ENCODE results near the gene PPM1M.

The PPM1M gene, protein sequence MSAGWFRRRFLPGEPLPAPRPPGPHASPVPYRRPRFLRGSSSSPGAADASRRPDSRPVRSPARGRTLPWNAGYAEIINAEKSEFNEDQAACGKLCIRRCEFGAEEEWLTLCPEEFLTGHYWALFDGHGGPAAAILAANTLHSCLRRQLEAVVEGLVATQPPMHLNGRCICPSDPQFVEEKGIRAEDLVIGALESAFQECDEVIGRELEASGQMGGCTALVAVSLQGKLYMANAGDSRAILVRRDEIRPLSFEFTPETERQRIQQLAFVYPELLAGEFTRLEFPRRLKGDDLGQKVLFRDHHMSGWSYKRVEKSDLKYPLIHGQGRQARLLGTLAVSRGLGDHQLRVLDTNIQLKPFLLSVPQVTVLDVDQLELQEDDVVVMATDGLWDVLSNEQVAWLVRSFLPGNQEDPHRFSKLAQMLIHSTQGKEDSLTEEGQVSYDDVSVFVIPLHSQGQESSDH

DNA sequence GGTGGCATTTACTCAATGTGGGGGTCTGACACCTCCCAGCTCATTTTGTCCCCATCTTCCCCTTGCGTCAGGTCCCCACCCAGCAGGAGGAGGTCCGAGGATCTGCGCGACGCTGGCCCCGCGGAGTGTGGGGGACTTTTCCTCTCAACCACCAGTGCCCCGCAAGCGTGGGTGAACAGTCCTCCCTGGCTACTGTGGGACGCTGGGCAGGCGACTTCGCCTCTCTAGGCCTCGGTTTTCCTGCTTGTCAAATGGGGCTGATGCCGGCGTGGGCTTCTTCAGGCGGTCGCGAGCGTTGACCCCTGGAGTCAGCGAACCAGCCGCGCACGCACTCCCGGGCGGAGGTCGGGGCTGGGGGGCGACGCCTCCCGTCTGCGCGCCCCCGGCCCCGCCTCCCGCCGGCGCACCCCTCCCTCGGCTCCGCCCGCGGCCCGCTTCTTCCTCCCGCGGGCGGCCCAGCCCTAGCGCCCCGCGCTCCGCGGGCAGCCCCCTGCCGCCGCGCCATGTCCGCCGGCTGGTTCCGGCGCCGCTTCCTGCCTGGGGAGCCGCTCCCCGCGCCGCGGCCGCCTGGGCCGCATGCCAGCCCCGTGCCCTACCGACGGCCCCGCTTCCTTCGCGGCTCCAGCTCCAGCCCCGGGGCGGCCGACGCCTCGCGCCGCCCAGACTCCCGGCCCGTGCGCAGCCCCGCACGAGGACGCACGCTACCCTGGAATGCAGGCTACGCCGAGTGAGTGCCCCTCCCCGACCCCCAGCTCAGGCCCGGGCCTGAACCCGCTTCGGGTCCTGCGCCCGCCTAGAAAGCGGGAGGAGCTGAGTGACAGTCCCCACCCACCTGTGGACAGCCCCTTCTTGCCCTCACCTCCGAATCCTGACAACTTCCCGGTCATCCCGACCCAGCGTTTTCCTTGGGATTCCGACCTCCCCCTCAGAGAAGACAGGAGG, at the start of gene PPM1M:
PPM1M (plus strand) TSS at position 438 of the 942 bp plus-strand sequence; CDS start at position 504, 66 bp downstream.
- peak; percentile 72 for DNase-seq

DNA sequence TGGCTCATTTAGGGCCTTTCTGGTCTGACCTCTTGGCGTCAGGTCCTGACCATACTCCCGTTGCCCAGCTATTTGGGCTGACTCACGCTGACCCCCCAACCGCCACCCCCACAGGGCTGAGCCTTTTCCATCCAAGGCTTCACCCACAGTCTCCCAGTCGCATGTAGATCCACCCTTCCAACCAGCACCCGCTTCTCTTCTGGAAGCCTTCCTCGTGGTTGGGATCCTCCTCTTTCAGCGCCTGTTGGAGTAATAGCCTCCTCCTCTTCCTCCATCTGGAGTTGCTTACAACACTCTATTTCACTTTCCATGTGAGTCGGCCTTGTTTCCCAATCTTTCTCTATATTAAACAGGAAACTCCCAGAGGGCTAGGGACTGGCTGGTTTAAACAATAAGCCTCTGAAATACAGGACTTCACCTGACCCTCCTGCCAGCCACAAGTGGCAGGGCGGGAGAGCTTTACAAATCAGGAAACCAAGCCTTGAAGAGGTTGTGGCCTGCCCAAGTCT, 49.7 kb upstream of the PPM1M start:
- no peak for DNase-seq

DNA sequence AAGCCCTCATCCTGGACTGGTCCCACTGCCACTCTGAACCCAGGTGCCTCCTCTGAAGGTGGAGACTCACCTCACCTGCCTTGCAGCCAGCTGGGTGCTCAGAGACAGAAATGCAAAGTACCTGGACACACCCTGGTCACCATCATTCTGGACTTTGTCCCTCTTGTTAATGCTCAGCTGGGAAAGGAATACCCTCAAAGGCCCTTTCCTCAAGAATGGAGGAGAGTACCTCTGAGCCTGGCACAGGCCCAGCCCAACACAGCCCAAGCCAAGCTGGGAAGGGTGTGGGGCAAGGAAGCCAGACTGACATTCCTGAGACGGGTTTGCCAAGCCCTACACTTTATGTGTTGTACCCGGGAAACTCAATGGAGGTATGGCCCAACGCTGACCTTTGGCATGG, 48.6 kb upstream of the PPM1M start:
- DNase-seq: no peak

DNA sequence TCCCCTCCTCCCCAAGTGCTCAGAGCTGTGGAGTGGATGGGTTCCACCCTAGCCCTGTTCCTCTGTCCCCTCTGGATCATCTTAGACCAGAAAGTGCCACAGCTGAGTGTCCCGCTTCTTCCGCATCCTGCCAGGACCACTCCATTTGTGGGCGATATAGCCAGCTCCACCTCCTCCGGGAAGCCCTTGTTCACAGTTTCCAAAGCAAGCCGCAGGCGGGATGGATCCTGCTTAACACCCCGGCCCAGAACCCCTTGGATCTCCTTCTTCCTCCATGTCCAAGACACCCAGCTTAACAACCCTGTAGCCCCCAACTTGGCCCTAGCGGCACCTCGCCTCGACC, 48.1 kb upstream of the PPM1M start:
- DNase-seq: no peak

DNA sequence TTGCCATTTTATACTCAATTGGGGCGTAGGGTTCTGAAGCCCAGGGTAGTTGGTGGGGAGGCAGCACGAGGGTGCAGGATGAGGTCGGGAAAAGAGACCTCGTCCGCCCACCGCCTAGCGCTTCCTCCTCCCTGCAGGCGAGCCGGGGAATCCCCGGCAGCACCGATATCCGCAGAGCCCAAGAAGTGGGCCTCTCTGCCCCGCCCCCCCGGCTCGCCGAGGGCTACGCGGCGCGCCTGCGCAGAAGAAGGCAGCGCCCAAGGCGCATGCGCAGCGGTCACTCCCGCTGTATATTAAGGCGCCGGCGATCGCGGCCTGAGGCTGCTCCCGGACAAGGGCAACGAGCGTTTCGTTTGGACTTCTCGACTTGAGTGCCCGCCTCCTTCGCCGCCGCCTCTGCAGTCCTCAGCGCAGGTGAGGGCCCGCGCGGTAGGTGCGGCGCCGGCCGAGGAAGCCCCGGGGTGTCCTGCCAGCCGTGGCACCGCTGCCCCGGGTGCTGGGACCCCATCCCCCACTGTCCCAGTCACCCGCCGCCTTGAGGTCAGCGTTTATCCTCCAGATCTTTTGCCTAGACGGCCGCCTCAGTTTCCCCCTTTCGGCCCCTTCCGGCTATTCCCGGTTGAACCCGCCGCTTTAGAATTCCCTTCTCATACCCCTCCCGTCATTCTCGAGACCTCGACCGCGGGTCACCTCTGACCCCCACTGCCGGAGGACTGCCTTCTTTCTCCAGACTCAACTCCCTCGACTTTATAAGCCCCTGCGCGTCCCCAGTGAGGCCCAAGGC, 47.5 kb upstream of the PPM1M start, which contains the start of gene ALAS1:
ALAS1 (plus strand) TSS at position 319 of the 784 bp plus-strand sequence. CDS start 1,082 bp downstream, outside the sequence.
- DNase-seq: peak; percentile 97

DNA sequence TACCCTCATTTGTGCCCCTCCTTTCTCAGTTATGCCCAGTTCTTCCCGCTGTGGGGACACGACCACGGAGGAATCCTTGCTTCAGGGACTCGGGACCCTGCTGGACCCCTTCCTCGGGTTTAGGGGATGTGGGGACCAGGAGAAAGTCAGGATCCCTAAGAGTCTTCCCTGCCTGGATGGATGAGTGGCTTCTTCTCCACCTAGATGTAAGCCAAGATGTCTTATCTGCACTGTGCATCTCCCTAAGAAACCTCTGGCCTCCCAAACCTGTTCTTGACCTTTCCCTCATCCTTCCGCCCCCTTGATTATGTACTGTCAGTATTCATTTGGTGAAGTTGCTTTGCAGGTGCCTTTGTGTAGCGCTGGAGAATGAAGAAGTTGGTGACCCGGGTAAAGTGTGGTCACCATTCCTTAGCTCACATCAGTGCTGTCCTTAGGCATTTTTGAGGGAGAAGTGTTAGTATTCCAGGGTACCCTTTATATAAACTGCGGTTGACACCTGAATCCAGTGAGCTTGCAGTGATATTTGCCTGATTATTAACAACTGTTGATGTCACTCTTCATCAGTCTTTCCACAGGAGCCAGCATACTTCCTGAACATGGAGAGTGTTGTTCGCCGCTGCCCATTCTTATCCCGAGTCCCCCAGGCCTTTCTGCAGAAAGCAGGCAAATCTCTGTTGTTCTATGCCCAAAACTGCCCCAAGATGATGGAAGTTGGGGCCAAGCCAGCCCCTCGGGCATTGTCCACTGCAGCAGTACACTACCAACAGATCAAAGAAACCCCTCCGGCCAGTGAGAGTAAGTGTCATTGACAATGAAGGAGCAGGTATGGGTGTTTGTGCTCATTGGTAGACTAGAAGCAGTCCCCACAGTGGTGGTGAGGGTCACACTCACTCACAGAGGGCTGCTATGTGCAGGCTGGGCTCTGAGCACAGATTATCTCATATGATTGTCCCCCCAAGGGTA, 46.6 kb upstream of the PPM1M start:
- DNase-seq: no peak

DNA sequence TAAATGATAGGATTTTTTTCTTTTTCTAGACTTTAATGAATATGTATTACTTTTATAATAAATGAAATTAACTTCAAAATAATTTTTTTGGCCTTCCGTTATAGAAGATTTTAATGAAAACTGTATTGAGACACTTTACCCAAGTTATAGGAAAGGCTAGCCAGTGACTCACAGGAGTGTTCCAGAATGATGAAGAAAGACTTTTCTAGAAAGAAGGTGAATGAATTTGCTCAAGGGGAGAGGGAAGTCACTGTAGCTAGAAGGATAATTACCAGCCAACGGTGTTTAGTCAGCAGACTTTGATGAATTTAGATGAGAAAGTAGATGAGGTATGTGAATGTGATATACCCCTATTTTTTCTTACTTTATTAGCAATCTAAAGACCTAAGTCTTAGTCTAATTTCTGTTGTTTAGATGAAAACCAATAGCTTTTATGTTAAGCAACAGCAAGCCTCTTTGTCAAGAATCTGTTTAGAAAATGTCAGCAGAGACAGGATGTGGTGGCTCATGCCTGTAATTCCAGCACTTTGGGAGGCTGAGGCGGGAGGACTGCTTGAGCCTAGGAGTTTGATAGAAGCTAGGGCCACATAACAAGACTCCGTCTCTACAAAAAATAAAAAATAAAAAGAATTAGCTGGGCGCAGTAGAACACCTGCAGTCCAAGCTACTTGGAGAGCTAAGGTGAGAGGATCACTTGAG, 44.4 kb upstream of the PPM1M start:
- DNase-seq: no peak

DNA sequence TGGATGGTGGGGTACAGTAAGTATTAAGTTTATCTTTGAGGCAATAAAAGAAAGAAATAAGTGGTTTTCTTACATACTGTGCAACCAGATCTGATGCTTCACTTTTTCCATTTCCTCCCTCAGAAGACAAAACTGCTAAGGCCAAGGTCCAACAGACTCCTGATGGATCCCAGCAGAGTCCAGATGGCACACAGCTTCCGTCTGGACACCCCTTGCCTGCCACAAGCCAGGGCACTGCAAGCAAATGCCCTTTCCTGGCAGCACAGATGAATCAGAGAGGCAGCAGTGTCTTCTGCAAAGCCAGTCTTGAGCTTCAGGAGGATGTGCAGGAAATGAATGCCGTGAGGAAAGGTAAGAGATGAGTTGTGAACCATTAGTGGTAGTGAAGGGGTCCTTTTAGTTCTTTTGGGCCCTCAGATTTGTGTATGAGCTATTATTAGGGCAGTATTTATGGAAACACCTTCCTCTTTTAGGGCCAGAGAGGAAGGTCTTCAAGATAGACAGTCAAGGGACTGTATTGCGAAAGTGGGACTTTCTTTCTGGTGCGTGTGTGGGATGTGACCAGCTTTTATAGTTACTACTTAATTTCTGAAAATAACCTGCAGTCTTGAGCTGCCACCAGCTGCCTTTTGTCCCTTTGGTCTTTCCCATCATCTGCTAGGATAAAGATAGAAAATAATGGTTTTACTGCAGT, 43.0 kb upstream of the PPM1M start:
- no peak for DNase-seq

DNA sequence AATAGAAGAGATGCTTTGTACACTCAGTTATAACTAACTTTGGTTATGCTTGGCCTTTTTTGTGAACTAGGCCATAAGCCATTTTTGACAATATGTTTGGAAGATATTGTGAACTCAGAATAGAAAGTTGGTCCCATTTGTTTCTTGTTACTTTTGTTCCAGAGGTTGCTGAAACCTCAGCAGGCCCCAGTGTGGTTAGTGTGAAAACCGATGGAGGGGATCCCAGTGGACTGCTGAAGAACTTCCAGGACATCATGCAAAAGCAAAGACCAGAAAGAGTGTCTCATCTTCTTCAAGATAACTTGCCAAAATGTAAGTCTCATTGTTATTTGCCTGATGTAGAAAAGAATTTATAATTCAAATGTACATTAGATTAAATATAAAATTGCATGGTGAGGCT, 41.9 kb upstream of the PPM1M start:
- no peak for DNase-seq

DNA sequence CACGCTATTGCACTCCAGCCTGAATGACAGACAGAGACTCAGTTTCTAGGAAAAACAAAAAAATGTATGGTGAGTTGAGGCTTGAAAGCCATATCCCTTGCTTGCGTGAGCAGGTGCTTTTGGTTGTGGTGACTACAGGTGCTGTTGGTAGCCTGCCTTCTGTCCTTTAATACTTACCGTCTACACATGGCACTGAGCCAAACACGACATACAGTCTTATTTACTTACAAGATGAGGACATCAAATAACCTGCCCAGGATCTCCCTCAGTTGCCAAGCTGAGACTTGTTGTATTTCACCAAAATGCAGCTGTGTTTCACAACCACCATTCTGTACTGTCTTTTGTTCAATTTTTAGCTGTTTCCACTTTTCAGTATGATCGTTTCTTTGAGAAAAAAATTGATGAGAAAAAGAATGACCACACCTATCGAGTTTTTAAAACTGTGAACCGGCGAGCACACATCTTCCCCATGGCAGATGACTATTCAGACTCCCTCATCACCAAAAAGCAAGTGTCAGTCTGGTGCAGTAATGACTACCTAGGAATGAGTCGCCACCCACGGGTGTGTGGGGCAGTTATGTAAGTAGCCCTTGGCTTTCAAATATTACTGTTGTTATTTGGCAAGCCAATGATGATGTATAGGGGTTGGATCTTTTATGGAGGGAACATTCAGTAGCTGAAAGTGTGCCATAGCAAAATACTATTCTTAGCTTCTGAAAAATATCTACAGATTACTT, 41.1 kb upstream of the PPM1M start:
- peak; percentile 59 for DNase-seq

DNA sequence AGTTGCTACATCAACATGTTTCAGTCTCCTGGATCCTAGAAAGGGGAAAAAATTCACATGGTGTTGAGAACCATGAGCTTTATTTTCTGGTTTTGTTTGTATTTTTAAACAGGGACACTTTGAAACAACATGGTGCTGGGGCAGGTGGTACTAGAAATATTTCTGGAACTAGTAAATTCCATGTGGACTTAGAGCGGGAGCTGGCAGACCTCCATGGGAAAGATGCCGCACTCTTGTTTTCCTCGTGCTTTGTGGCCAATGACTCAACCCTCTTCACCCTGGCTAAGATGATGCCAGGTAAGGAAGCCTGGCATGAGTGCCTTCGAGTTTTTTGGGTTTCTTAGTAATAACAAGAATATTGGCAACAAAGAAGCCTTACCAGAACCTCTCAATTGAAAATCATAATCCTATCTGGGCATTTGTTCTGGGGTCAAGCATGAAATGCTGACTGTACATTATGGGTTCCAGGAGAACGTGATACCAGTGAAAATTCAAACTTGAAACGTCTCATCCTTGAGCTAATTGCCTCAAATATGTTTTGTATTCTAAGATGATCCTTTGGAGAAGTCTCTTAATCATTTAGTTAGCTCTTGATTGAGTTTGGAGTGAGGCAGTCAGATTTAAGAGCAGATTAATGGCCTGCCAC, 39.7 kb upstream of the PPM1M start:
- no peak for DNase-seq

DNA sequence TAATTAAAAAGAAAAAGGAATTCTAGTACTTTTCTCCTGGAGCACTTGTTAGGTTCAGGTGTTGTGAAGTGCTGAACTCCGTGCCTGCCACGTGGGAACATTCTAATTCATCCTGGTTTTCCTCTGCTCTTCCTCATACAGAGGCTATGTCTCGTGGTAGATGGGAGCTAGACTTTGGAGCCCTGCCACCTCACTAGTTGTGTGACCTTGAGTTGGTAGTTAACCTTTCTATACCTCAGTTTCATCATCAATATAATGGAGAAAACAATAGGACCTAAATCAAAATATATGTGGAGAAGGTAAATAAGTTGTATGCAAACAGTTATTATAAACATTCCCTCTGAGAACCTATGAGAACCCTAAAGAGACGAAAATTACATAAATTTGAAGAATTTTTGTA, 37.0 kb upstream of the PPM1M start:
- DNase-seq: no peak

DNA sequence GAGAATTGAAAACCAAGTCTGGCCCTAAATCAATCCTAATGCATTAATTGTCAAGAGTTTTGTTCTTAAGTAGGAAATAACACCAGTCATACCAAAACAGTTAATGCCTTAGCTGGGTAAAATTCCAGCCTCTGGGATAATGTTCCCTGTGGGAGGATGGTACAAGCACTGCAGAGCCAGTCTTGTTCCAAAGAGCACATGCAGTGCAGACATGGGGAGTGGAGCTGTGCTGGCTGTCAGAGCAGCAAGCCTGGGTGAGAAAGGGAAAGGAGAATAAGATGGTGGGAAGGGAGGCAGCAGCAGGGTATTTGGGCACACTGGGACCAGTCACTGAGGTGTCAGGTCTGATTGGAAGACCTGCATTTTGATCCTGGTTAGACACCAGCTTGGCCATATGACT, 35.5 kb upstream of the PPM1M start:
- DNase-seq: no peak

DNA sequence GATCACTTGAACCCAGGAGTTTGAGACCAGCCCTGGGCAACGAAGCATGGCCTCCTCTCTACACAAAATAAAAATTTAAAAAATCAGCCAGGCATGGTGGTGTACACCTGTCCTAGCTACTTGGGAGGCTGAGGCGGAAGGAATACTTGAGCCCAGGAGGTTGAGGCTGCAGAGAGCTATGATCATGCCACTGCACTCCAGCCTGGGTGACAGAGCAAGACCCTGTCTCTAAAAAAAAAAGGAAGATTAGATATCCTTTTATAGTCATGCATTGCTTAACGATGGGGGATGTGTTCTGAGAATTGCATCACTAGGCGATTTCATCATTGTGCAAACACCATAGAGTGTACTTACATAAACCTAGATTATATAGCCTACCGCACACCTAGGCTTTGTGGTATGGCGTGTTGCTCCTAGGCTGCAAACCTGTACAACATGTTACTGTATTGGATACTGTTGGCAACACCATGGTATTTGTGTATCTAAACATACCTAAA, 35.0 kb upstream of the PPM1M start:
- DNase-seq: no peak

DNA sequence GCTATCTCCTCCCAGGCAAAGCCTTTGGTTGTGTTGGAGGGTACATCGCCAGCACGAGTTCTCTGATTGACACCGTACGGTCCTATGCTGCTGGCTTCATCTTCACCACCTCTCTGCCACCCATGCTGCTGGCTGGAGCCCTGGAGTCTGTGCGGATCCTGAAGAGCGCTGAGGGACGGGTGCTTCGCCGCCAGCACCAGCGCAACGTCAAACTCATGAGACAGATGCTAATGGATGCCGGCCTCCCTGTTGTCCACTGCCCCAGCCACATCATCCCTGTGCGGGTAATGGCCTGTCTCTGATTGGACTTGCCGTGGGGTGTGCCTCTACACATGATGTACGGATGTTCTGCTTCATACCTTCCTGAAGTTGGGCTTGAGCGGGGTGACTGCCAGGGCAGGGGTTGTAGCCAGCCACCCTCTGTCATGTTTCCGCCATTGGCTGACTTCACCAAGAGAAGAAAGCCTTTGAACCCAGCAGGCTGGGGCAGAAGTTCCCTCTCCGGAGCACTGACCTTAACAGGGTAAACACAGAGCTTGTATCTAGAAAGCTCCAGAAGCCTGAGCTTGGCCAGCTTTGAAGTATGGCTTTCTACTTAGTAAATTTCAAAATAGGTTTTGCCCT, 34.2 kb upstream of the PPM1M start:
- DNase-seq: no peak

DNA sequence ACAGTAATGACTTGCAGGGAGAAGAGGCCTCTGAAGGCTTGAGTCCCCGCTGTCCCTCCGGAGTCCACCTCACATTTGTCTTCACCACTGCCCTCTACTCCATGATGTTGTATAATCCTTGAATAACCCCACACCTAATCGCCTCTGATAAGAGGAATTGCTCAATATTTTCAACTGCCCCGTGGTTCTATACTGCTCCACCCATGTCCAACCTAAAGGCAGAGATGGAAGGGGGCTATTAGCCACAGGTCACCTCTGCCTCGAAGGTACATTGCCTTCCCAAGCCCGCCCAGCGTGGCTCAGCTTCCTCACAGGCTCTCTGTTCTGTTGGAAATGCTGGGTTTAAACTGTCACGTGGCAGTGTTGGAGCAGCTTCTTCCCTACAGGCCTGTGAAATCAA, 32.6 kb upstream of the PPM1M start:
- DNase-seq: no peak

DNA sequence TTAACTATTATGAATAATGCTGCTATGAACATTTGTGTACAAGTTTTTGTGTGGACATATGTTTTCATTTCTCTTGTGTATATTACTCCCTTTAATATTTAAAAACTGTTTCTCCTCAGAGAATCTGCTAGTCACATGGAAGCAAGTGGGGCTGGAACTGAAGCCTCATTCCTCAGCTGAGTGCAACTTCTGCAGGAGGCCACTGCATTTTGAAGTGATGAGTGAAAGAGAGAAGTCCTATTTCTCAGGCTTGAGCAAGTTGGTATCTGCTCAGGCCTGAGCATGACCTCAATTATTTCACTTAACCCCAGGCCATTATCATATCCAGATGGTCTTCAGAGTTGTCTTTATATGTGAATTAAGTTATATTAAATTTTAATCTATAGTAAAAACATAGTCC, 31.7 kb upstream of the PPM1M start:
- no peak for DNase-seq

DNA sequence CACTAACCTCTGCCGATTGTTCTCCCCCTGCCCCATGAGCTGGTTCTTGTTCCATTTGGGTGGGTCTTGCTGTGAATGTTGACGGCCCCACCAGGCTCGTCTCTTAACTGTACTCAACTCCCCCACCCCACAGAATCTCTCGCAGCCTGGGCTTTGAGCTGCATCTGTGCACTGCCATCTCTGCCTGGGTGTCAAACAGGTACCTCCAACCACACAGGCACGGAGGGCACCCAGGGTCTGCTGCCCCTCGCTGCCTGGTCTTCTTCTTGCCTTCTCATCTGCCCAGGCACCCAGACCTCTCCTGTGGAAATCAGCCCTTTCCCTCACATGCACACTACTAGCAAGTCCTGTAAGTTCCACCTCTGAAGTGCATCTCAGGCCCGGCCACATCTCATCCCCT, 30.2 kb upstream of the PPM1M start:
- DNase-seq: no peak
